Mammary epithelial cell (primary cell): ENCODE data around the gene TIGAR.

Source experiments
- EZH2 ChIP-seq: IDR thresholded peaks from 2 replicates; pipeline ENCODE4 v1.6.1; 2012; ENCODE audit warnings: low read length, inconsistent platforms, borderline replicate concordance
- TF ChIP-seq, protein P1 (sequence below), 2 donors: IDR thresholded peaks in 1 of 2; conservative IDR thresholded peaks in 1 of 2; 2 replicates each; pipeline ENCODE4 v1.5.1; 2011 to 2012; ENCODE audit warnings: inconsistent platforms in 2 of 2, low read length in 2 of 2, mild to moderate bottlenecking in 2 of 2, control low read depth in 1 of 2, low read depth in 1 of 2; ENCODE audit not compliant: insufficient read depth in 1 of 2; ENCODE audit errors: extremely low read depth in 1 of 2

DNA sequence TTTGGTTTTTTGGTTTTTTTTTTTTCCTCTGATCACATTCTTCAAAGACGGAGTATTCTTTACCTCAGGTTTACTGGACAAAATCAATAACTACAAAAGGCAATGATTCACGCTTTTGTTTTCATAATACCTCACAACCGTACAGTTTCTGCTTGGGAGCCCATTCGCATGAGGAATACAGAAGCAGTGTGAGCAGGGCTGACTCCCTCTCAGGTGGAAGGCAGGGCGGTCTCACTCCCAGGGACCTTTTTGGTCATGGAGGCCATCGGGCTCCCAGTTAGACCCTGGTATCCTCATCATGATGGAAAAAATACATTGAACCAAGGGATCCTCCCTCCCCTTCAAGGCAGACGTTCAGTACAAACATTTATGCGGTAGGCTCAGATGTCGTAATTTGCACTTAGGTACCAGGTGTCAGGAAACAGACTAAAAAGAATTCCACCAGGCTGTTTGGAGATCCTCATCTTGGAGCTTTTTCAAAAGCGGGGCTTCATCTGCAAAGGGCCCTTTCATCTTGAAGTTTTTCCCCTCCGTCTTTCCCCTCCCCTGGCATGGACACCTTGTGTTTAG is 19.0 kb upstream of the TIGAR start:
- TF ChIP-seq, protein P1, sequence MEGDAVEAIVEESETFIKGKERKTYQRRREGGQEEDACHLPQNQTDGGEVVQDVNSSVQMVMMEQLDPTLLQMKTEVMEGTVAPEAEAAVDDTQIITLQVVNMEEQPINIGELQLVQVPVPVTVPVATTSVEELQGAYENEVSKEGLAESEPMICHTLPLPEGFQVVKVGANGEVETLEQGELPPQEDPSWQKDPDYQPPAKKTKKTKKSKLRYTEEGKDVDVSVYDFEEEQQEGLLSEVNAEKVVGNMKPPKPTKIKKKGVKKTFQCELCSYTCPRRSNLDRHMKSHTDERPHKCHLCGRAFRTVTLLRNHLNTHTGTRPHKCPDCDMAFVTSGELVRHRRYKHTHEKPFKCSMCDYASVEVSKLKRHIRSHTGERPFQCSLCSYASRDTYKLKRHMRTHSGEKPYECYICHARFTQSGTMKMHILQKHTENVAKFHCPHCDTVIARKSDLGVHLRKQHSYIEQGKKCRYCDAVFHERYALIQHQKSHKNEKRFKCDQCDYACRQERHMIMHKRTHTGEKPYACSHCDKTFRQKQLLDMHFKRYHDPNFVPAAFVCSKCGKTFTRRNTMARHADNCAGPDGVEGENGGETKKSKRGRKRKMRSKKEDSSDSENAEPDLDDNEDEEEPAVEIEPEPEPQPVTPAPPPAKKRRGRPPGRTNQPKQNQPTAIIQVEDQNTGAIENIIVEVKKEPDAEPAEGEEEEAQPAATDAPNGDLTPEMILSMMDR (conservative IDR thresholded peaks at IDR 0.05 in 1 of 2, IDR thresholded peaks at IDR 0.05 in 1 of 2; ENCODE audit: extremely low read depth in 1 of 2, insufficient read depth in 1 of 2, low read depth in 1 of 2, low read length in 2 of 2), result no peak
- no peak for TF ChIP-seq EZH2
